ENCODE data around the gene LZTR1.

Gene LZTR1

GRCh38 chr22:20964090-20964798, 17.9 kb upstream of the LZTR1 start:
- Histone ChIP-seq H3K9ac (no peak overlapping the region), H3K9me3 (ENCODE audit: control insufficient read depth, low read length) (no peaks in the 10 kb centered on the region), H3K27me3 (ENCODE audit: control insufficient read depth, insufficient read depth, low read length) (no peaks in the 10 kb centered on the region), H3K4me2 (ENCODE audit: low read length) (peak overlapping the region; percentile 53), H3K4me3 (ENCODE audit: low read depth, low read length) (peak overlapping the region; percentile 27), H2AFZ (peak overlapping the region; percentile 62), H3K27ac (no peak overlapping the region), H3K4me1 (no peaks in the 10 kb centered on the region), H3K79me2 (no peaks in the 10 kb centered on the region), H3K36me3 (ENCODE audit: control insufficient read depth, insufficient read depth, low read length) (no peaks in the 10 kb centered on the region)
- TF ChIP-seq CTCF (IDR thresholded peaks at IDR 0.05), result no peak

- no peak overlapping the region for H3K9ac ChIP-seq
- no peaks in the 10 kb centered on the region for H3K36me3 ChIP-seq (ENCODE audit: control insufficient read depth, insufficient read depth, low read length)
- H3K4me1 ChIP-seq, result no peaks in the 10 kb centered on the region
- H2AFZ ChIP-seq, result peak overlapping the region; percentile 62
- no peaks in the 10 kb centered on the region for H3K79me2 ChIP-seq
- peak overlapping the region; percentile 53 for H3K4me2 ChIP-seq (ENCODE audit: low read length)
- no peaks in the 10 kb centered on the region for H3K27me3 ChIP-seq (ENCODE audit: control insufficient read depth, insufficient read depth, low read length)
- peak overlapping the region; percentile 27 for H3K4me3 ChIP-seq (ENCODE audit: low read depth, low read length)
- H3K27ac ChIP-seq, result no peak overlapping the region
- no peak for TF ChIP-seq CTCF (IDR thresholded peaks at IDR 0.05)
- H3K9me3 ChIP-seq (ENCODE audit: control insufficient read depth, low read length), result no peaks in the 10 kb centered on the region
Observed at GRCh38 chr22:20964799-20965103, 17.3 kb upstream of the LZTR1 start.

- Histone ChIP-seq H3K27me3 (ENCODE audit: control insufficient read depth, insufficient read depth, low read length) (no peaks in the 10 kb centered on the region), H3K9ac (no peak overlapping the region), H2AFZ (peak overlapping the region; percentile 72), H3K4me2 (ENCODE audit: low read length) (peak overlapping the region; percentile 59), H3K36me3 (ENCODE audit: control insufficient read depth, insufficient read depth, low read length) (no peaks in the 10 kb centered on the region), H3K27ac (no peak overlapping the region), H3K79me2 (no peaks in the 10 kb centered on the region), H3K4me1 (no peaks in the 10 kb centered on the region), H3K4me3 (ENCODE audit: low read depth, low read length) (peak overlapping the region; percentile 36), H3K9me3 (ENCODE audit: control insufficient read depth, low read length) (no peaks in the 10 kb centered on the region)
- TF ChIP-seq CTCF (IDR thresholded peaks at IDR 0.05), result no peak
Observed at GRCh38 chr22:20965104-20965887, 16.8 kb upstream of the LZTR1 start.

- H3K27ac ChIP-seq, result no peak overlapping the region
- H2AFZ ChIP-seq, result no peak overlapping the region
- H3K27me3 ChIP-seq (ENCODE audit: control insufficient read depth, insufficient read depth, low read length), result no peaks in the 10 kb centered on the region
- no peak for TF ChIP-seq CTCF (IDR thresholded peaks at IDR 0.05)
- H3K79me2 ChIP-seq, result no peaks in the 10 kb centered on the region
- no peaks in the 10 kb centered on the region for H3K9me3 ChIP-seq (ENCODE audit: control insufficient read depth, low read length)
- no peaks in the 10 kb centered on the region for H3K4me1 ChIP-seq
- no peak overlapping the region for H3K9ac ChIP-seq
- no peak overlapping the region for H3K4me3 ChIP-seq (ENCODE audit: low read depth, low read length)
- H3K4me2 ChIP-seq (ENCODE audit: low read length), result no peak overlapping the region
- no peaks in the 10 kb centered on the region for H3K36me3 ChIP-seq (ENCODE audit: control insufficient read depth, insufficient read depth, low read length)
Observed at GRCh38 chr22:20965888-20966855, 15.9 kb upstream of the LZTR1 start.
